AG04449 (cell line): ENCODE data around the gene ATP2B2.

Experiments used
- CTCF ChIA-PET: fragments of 350-600 bp; formaldehyde crosslinking; extraction: SDS; loops from one replicate; lab custom pipeline; 2021; ENCODE audit warnings: antibody characterized with exemption; lab: Yijun Ruan, JAX
- POLR2A ChIA-PET: fragments of 400-600, 350-600 bp; formaldehyde crosslinking; extraction: SDS; loops from one replicate; lab custom pipeline; 2020; ENCODE audit warnings: antibody characterized with exemption, inconsistent platforms; lab: Yijun Ruan, JAX
- DNase-seq: peaks from one replicate; pipeline ENCODE4 v3.0.0-alpha.2; 2010; ENCODE audit warnings: low read depth, low spot score
- H3K4me3 ChIP-seq: 2 replicates; pipeline ENCODE4 v1.5.1; 2011; ENCODE audit warnings: low read depth, mild to moderate bottlenecking, control low read depth, low read length
- CTCF ChIP-seq: IDR thresholded peaks from one replicate; pipeline ENCODE4 v1.5.1; 2011; ENCODE audit warnings: mild to moderate bottlenecking, moderate library complexity, low read length, control low read depth, inconsistent platforms; ENCODE audit not compliant: insufficient read depth; ENCODE audit errors: missing control alignments

The ATP2B2 gene

GRCh38 chr3:10532939-10533736, 27.8 kb upstream of the ATP2B2 start:
- ChIA-PET POLR2A (no interaction called here), CTCF (no interaction called here)
- DNase-seq = no peak
- no peak for TF ChIP-seq CTCF
- no peak overlapping the region for H3K4me3 ChIP-seq

GRCh38 chr3:10531031-10531430, 25.6 kb upstream of the ATP2B2 start:
- no peak for DNase-seq

GRCh38 chr3:10530241-10530640, 24.9 kb upstream of the ATP2B2 start:
- no peak for DNase-seq
- TF ChIP-seq CTCF = no peak
- H3K4me3 ChIP-seq = no peak overlapping the region
- ChIA-PET CTCF (interaction anchor here (1.3 kb wide), 1 partner anchor 186 kb away, joined by 4 read pairs; no protein-coding TSS in a partner anchor), POLR2A (no interaction called here)

More at GRCh38 chr3:10531031-10531430, 25.6 kb upstream of the ATP2B2 start:
- ChIA-PET POLR2A (no interaction called here), CTCF (no interaction called here)
- no peak for TF ChIP-seq CTCF
- no peak overlapping the region for H3K4me3 ChIP-seq

- CTCF ChIA-PET = interaction anchor here (1.3 kb wide), 1 partner anchor 186 kb away, joined by 4 read pairs; no protein-coding TSS in a partner anchor
- no peak for TF ChIP-seq CTCF
- H3K4me3 ChIP-seq = no peak overlapping the region
- POLR2A ChIA-PET = no interaction called here
- no peak for DNase-seq
Measured at GRCh38 chr3:10529809-10530208, 24.4 kb upstream of the ATP2B2 start.

GRCh38 chr3:10528046-10528445, 22.7 kb upstream of the ATP2B2 start:
- no peak for TF ChIP-seq CTCF
- POLR2A ChIA-PET = no interaction called here
- CTCF ChIA-PET = no interaction called here
- no peak overlapping the region for H3K4me3 ChIP-seq
- no peak for DNase-seq

- ChIA-PET POLR2A (no interaction called here), CTCF (no interaction called here)
- DNase-seq = no peak
- H3K4me3 ChIP-seq = no peak overlapping the region
- no peak for TF ChIP-seq CTCF
Measured at GRCh38 chr3:10527295-10528001, 22.1 kb upstream of the ATP2B2 start.
